Dermis microvascular lymphatic vessel endothelial cell (primary cell): ENCODE measurements around the gene GNAZ. TPM values are rescaled to one million over a fixed set of nuclear protein-coding genes. Genes with fewer than 3 reads are reported as not detected.

Experiments
- DNase-seq, 2 donors: peaks; one replicate each; pipeline versions ENCODE4 v3.0.0 to v3.0.0-alpha.2; 2010; ENCODE audit warnings: low read depth in 2 of 2
- total RNA-seq: library from RNA; depleted of rRNA; stranded (reverse); fragments of >200 nt; gene quantifications from 2 replicates; pipeline ENCODE4 v1.2.1, GENCODE V29; 2014

The GNAZ gene
- total RNA-seq, 1 donor from 2014 or later, result 0.51 TPM

GRCh38 chr22:23092217-23092955 is 22.1 kb downstream of the GNAZ start:
- no peak for DNase-seq

GRCh38 chr22:23093051-23093788 is 22.9 kb downstream of the GNAZ start:
- no peak for DNase-seq

- no peak for DNase-seq
Observed at GRCh38 chr22:23094260-23094659, 23.9 kb downstream of the GNAZ start.

- DNase-seq, result no peak
Observed at GRCh38 chr22:23094695-23095681, 24.7 kb downstream of the GNAZ start.

- no peak for DNase-seq
Observed at GRCh38 chr22:23095733-23096342, 25.5 kb downstream of the GNAZ start.

- DNase-seq, result no peak
Observed at GRCh38 chr22:23097412-23098229, 27.3 kb downstream of the GNAZ start.

GRCh38 chr22:23098230-23098705 is 27.9 kb downstream of the GNAZ start:
- peak in 1 of 2 donors; percentile 37 for DNase-seq

- peak in 1 of 2 donors; percentile 15 for DNase-seq
Observed at GRCh38 chr22:23098718-23099530, 28.6 kb downstream of the GNAZ start.

- no peak for DNase-seq
Observed at GRCh38 chr22:23099531-23099804, 29.1 kb downstream of the GNAZ start.

GRCh38 chr22:23100124-23100801 is 29.9 kb downstream of the GNAZ start:
- no peak for DNase-seq

GRCh38 chr22:23101524-23101923 is 31.2 kb downstream of the GNAZ start:
- no peak for DNase-seq

GRCh38 chr22:23102002-23102655 is 31.8 kb downstream of the GNAZ start:
- no peak for DNase-seq

GRCh38 chr22:23102776-23103175 is 32.5 kb downstream of the GNAZ start:
- DNase-seq, result no peak

GRCh38 chr22:23103199-23103954 is 33.1 kb downstream of the GNAZ start:
- DNase-seq, result no peak

GRCh38 chr22:23104187-23104971 is 34.1 kb downstream of the GNAZ start:
- DNase-seq, result no peak

- DNase-seq, result no peak
Observed at GRCh38 chr22:23105304-23105703, 35.0 kb downstream of the GNAZ start.

GRCh38 chr22:23105919-23106318 is 35.6 kb downstream of the GNAZ start:
- DNase-seq, result no peak
